Ammon's horn (tissue), 1 donor: ENCODE results near the gene KCNJ18.
"Not testable (repeated sequence)": the region's sequence is repeated elsewhere in the genome, so short reads cannot be mapped to it uniquely, and the experiment has no call there.

Experiments
- DNase-seq: peaks from one replicate; pipeline ENCODE4 v3.0.0-alpha.2; 2016; ENCODE audit warnings: low spot score

The KCNJ18 gene

DNA sequence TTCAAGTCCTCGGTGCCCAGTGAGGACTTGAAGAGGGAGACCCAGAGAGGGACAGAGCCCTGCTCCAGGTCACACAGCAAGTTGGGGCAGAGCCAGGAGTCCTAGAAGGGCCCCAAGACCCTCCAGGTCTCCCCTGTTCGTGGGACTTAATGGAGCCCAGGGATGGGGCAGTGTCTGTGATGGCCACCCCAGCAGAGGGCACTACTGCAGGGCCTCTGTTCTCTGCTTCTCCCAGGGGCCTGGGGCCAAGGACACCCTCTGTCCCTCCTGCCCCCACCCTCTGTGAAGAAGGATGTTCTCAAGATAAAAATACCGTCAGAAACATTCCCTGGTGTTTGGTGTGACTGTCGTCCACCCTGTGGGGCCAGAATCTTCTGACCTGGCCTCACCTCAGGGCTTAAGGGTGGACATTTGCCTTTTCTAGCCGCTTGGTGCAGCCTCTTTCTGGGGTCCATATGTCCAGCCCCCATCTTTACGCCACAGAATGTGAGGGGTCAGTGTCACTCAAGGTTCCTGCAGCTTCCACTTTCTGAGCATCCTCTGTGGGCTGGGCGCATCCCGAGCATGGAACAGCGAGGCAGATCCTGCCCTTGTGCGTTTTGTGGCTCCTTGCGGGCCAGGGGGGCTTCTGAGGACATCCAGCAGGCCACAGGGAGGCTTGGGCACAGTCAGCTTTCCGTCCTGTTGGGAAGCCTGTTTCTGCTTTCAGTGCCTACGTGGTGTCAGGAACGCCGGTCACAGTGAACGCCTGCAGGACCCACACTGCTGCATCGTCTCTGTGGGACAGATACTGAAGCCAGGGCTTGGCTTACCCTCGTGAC, at the start of gene KCNJ18:
Gene KCNJ18 (plus strand): TSS at position 641 of the 821 bp plus-strand sequence. CDS start 10,264 bp downstream, outside the sequence.
- not testable (repeated sequence) for DNase-seq

- not testable (repeated sequence) for DNase-seq
Measured at GRCh38 chr17:21648125-21648524, 44.2 kb upstream of the KCNJ18 start.

DNA sequence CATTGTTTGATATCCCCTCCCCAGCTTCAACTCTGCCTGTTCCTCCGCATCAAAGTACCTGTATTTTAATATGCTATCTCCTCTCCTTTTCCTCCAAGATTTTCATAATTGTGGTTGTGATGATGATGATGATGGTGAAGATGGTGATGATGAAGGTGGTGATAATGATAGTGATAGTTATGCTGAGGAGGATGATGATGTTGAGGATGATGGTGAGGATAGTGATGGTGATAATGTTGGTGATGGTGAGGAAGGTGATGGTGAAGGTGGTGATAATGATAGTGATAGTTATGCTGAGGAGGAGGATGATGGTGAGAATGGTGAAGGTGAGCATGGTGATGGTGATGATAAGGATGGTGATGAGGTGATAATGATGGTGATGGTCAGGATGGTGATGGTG, 42.3 kb upstream of the KCNJ18 start:
- DNase-seq, result not testable (repeated sequence)

DNA sequence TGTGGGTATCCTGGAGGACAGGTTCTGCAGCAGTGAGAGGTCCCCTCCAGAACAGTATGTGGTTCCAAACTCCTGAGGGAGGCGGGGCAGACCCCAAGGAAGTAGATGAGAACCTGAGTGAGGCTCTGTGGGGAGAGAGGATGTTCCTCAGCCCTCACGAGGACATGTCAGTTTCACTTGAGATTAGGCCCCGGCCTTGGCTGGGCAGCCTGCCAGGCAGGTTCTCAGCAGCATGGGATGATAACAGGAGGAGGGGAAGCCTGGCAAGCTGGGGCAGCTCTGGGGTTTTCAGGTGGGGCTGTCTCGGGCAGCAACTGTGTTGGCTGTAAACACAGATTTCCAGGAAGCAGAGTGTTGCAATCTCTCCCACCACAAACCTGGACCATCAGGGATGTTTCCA, 40.3 kb upstream of the KCNJ18 start:
- DNase-seq, result not testable (repeated sequence)

- not testable (repeated sequence) for DNase-seq
Measured at GRCh38 chr17:21653211-21653610, 39.1 kb upstream of the KCNJ18 start.

DNA sequence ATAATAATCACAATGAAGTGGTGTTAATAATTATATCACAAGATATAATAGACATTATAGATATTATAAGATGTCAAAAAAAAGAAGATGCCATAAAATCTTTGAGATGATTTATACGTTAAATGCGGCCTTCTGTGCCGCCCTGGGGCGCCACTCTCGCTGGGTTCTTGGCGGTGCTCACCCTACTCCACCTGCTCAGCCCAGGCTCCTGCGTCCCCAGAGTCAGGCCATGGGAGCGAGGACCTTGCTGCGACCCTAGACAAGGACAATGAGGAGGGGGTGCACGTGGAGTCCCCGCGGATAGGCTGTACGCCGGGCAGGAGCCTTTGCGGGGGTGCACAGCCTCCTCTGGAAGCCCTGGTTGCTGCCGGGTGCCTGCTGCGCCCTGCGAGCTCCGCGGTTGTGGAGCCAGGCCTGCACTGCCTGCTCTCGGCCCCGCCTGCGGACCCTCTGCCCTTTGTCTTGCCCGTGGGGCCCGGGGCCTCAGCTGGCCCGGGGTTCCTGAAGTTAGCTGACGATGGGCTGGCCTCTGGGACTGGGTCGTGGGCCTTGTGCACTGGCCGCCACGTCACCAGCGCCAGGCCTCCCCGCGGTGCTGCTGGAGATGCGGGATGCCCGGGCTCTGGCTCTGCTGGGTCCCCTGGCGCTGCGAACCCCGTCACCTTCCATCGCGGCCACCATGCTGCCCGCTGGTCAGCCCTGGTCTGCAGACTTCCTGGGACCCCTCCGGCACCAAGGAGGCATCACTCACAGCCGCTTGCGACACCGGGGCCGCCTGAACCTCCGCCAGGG, 35.6 kb upstream of the KCNJ18 start:
- DNase-seq, result not testable (repeated sequence)

GRCh38 chr17:21659635-21660034, 32.7 kb upstream of the KCNJ18 start:
- DNase-seq, result not testable (repeated sequence)

DNA sequence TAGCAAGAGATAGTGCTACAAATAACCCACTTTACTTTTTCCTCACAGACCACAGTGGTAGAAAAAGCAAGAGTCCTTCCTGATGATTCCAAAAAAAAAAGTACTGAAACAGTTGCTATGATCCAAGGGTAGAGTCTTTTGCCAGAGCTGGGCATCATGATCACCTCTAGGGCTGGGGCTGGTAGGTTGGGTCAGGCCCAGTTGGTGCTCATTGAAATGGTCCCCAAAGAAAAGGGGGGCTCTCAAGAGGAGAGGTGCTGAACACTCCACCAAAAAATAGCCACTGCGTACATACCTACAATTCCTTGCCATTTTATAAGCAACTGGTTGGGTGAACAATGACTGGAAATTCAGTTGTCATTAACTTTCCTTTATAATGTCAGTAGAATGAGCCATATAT, 30.9 kb upstream of the KCNJ18 start:
- not testable (repeated sequence) for DNase-seq

DNA sequence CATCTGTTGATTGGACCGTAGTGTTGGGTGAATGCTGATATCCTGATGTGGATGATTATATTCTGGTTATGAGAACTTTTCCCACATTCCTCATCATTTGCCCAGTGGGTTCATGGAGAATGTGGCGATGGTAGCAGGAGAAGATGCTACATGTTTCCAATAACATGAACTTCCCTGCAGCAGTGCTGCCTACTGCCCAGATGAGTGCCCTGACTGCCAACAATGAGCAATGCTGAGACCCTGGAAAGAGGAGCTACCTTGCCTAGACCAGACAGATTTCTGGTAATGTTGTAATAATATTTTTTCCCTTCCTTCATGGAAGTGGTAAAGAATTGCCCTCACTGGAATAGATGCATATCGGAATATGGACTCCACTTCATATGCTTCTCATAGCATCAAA, 29.2 kb upstream of the KCNJ18 start:
- DNase-seq, result not testable (repeated sequence)

GRCh38 chr17:21663614-21664474, 28.5 kb upstream of the KCNJ18 start:
- not testable (repeated sequence) for DNase-seq

- not testable (repeated sequence) for DNase-seq
Measured at GRCh38 chr17:21665171-21665570, 27.2 kb upstream of the KCNJ18 start.

GRCh38 chr17:21665935-21666493, 26.3 kb upstream of the KCNJ18 start:
- not testable (repeated sequence) for DNase-seq

DNA sequence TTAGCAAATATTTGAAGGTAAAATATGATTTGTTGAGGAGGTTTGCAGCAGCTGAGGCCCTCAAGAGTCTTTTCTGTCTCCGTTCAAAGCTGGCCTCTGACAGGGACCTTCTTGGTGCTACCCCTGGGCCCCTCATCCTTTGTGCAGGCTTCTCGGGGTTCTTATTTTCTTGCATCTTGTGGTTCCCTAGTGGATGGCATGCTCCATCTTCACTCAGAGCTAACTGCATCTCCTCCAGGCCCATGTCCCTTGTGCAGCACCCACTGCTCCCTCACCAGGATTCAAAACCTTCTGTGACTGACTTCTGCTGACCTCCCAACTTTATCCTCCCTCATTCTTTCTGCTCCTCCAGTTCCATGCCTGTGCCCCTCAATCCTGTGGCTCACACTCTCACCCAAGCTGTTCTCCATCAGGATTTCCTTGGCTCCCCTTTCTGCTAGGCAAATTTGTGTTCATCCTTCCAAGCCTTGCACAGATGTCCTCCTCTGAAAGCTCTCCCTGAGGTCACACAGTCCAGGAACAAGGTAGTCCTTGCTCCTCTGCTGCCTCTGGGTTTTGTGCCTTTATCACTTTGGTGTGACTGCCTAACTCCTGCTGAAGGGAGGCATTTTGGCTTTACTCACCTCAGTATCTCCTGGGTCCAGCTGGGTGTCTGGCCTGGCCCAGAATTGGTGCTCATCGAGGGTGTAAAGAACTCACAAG, 25.5 kb upstream of the KCNJ18 start:
- DNase-seq, result not testable (repeated sequence)

GRCh38 chr17:21667413-21668117, 24.8 kb upstream of the KCNJ18 start:
- not testable (repeated sequence) for DNase-seq

- DNase-seq, result not testable (repeated sequence)
Measured at GRCh38 chr17:21668118-21668488, 24.2 kb upstream of the KCNJ18 start.

DNA sequence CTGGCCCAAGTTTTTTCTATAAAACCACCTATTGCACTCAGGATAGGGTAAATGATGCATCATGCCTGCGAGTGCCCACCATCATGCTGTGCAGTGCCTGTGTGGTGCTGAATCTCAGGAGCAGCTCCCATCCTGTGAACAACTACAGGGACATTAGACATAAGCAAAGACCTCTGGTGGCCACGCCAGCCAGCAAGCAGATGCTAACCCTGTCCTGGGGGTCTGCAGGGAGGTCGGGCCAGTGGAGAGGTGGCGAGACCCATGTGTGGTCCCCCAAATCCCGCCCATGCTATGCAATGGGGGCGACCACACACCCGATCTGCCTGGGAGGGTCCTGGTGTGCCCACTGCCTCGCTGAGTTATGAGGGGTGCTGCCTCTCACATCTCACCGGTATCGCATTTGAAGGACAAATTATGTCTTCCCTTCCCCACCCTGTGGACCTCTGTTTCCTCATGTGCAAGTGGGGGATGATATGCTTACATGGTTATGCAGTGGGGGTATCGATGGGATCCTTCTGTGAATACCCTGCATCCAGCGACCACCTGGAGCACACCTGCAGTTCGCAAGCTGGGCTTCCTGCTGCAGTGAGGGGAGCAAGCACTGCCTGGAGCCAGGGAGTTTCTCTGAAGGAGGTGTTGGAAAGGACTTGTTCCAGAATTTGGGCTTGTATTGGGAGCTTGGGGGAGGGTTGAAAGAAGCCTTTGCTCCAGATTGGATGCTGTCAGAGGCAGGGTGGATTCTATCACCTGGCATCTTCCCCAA, 23.4 kb upstream of the KCNJ18 start:
- DNase-seq, result not testable (repeated sequence)

DNA sequence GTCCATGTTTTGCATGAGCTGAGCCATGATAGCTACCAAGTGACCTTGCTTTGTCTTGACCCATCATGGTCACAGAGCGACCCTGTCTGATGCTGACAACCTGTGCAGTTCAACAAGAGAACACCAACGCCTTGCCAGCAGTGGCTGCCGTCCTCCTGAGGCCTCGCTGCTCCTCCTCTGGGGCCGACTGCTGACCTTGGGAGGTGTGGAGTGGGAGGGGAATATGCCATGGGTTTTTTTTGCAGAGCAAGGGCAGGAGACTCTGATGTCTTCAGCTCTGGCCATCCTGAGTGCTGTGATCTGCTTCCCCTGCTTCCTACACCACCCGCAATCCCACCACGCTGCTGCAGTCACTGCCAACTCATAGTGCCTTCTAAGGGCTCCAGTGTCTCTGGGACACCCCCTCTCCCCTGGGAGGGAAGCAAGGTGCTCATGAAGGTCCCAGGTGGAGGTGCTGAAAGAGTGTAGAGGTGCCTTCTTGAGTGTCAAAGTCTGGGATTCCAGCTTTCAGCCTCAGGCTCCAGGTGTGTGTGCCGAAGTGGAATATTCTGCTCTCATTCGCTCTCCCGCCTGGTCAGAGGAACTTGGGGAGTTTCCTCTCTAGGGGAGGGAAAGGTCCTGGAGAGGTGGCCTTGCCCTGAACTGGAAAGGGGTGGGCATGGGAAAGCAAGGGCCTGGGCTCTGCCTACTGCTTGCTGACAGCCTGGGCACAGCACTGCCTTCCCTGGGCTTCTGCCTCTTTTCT, 22.5 kb upstream of the KCNJ18 start:
- not testable (repeated sequence) for DNase-seq

DNA sequence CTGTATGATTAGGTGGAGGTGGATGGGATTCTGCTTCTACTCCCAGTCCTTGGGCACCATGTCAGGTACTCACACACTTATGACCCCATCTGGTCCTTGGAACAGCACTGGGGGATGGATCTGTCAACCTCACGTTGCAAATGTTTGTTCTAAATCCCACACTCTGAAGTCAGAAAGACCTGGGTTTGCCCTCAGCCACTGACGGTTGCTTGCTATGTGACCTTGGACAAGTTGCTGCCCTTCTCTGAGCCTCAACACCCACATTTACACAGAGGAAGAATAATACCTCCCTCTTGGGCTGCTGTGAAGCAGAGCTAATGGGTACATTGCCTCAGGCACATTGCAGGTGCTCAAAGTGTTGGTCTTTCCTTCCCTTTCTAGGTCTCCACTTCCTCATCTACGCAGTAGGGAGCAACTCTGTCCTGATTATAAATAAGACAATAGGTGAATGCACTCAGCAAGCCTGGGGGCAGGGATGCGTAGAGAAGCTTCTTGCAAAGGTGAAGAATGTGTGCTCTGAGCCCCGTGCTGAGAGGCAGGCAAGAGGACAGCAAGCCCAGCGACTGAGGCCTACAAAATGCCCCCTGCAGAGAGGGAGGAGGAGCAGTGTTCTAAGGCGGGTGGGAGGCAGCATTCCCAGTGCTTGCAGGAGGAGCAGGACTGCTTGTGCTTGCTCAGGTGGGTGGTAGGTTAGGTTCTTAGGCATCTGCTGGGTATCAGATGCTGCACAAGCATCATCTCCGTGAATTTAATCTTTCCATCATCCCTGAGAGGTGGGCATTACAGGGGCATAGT, 21.8 kb upstream of the KCNJ18 start:
- not testable (repeated sequence) for DNase-seq
